22Rv1 (cell line): ENCODE measurements around the gene RUNX2.

Source experiments
- CTCF ChIP-seq: fragments of 450-650 bp; IDR thresholded peaks from 2 replicates; pipeline ENCODE4 v1.5.1; 2017; ENCODE audit warnings: mild to moderate bottlenecking
- ZFX ChIP-seq: fragments of 450-650 bp; IDR thresholded peaks from 2 replicates; pipeline ENCODE4 v1.6.1; 2017; ENCODE audit warnings: antibody characterized with exemption, borderline replicate concordance

GRCh38 chr6:45563844-45564243 is 235.7 kb downstream of the RUNX2 start:
- TF ChIP-seq CTCF: no peak
- no peak for TF ChIP-seq ZFX
